Myometrial cell (primary cell): Measurements from ENCODE around the gene MAPK1. TPM values are rescaled to one million over a fixed set of nuclear protein-coding genes. Genes with fewer than 3 reads are reported as not detected.

Experiments used
- total RNA-seq: library from RNA; depleted of rRNA; stranded (reverse); fragments of >200 nt; gene quantifications from 2 replicates; pipeline ENCODE4 v1.2.3, GENCODE V29; 2015

The MAPK1 gene
- total RNA-seq: 32.3 and 35.6 TPM in 2 replicates

GRCh38 chr22:21867528-21868266 is at the start of gene MAPK1:
MAPK1 (minus strand) TSS chr22:21867645; CDS start chr22:21867440, 205 bp downstream.

GRCh38 chr22:21735200-21736083 is 132.0 kb downstream of the MAPK1 start, which contains the start of gene YPEL1:
YPEL1 (minus strand) TSS chr22:21735794; CDS start chr22:21710744, 25,050 bp downstream.

Other genes starting within 250 kb of the MAPK1 start
- gene YDJC, start 237.6 kb downstream of the MAPK1 start, total RNA-seq: 37.2 and 43.5 TPM in 2 replicates
- not detected in 2 replicates for gene CCDC116, start 234.9 kb downstream of the MAPK1 start, total RNA-seq
- gene SDF2L1, start 225.3 kb downstream of the MAPK1 start, total RNA-seq: 45.6 and 51.2 TPM in 2 replicates
- 18.4 and 28.3 TPM in 2 replicates for gene PPIL2, start 201.6 kb downstream of the MAPK1 start, total RNA-seq
- 0.18 and 0.58 TPM in 2 replicates for gene YPEL1, start 131.9 kb downstream of the MAPK1 start, total RNA-seq
- 35.6 and 43.5 TPM in 2 replicates for gene PPM1F, start 85.2 kb upstream of the MAPK1 start, total RNA-seq
- gene TOP3B, start 115.1 kb upstream of the MAPK1 start, total RNA-seq: 25.9 and 26.4 TPM in 2 replicates